Adipocyte (in vitro differentiated cells): Measurements from ENCODE around the gene CUBN.

ENCODE experiments used
- DNase-seq: peaks from one replicate; pipeline ENCODE4 v3.0.0-alpha.2; 2015; ENCODE audit warnings: low read depth
- H3K27me3 ChIP-seq: replicated peaks from 2 replicates; pipeline ENCODE4 v1.7.0; 2013; ENCODE audit warnings: mild to moderate bottlenecking, low read length, moderate library complexity; ENCODE audit not compliant: control insufficient read depth, insufficient read depth
- H3K36me3 ChIP-seq: 2 replicates; pipeline ENCODE4 v1.7.0; 2013; ENCODE audit warnings: low read length, mild to moderate bottlenecking, moderate library complexity; ENCODE audit not compliant: control insufficient read depth, insufficient read depth, severe bottlenecking
- H3K4me1 ChIP-seq: 2 replicates; pipeline ENCODE4 v1.7.0; 2013; ENCODE audit warnings: mild to moderate bottlenecking, low read length, moderate library complexity; ENCODE audit not compliant: control insufficient read depth, insufficient read depth
- H3K4me3 ChIP-seq: 2 replicates; pipeline ENCODE4 v1.7.0; 2013; ENCODE audit warnings: mild to moderate bottlenecking, low read length, moderate library complexity
- H3K9ac ChIP-seq: 2 replicates; pipeline ENCODE4 v1.7.0; 2013; ENCODE audit warnings: mild to moderate bottlenecking, low read length, moderate library complexity
- H3K9me3 ChIP-seq: 2 replicates; pipeline ENCODE4 v1.7.0; 2013; ENCODE audit warnings: mild to moderate bottlenecking, low read length, moderate library complexity; ENCODE audit not compliant: control insufficient read depth

The CUBN gene

DNA sequence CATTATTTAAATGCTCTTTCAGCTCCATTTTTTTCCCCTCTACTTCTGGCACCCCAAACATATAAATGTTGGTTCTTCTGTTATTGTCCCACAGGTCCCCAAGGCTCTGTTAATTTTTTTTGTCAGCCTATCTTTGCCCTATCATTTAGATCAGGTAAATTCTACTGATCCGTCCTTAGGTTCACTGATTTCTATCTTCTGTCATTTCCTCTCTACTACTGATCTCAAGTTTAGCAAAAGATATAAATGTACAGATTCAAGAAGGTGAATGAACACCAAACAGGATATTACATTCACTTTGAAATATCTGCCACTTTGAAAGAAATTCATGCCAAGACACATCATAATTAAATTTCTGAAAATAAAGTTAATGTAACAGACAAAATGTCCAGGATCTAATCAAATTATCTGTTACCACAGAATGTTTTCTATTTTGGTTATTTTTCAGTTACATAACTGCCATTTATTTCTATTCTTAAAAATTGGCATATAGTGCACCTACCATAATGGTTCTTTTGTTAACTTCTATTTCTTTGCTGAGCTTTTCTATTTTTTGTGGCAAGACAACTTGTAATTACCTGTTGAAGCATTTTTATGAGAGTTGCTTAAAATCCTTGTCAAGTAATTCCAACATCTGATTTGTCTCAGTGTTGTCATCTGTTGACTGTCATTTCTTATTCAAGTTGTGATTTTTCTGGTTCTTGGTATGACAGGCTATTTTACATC lies 12.1 kb upstream of the CUBN start:
- H3K27me3 ChIP-seq, result no peaks in the 10 kb centered on the region
- H3K4me3 ChIP-seq, result no peak overlapping the region
- H3K36me3 ChIP-seq, result no peaks in the 10 kb centered on the region
- no peak for DNase-seq
- H3K9ac ChIP-seq, result no peak overlapping the region
- H3K4me1 ChIP-seq, result peaks cover 3% of the 10 kb centered on the region
- H3K9me3 ChIP-seq, result no peaks in the 10 kb centered on the region

DNA sequence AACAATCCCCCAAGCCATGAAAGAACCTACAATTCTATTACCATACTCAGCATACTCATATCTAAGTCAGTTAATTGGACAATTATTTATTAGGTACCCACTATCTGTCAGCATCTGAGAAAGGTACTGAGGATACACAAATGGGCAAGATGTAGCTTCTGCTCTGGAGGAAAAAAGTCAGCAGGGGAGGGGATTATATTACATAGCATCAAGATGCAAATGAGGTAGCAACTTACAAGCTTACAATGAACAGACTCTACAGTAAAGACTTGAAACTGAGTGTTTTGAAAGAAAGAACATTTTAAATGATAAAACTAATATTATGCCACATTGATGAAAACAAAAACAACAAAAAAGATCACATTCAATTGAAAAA lies 10.8 kb upstream of the CUBN start:
- peaks cover 3% of the 10 kb centered on the region for H3K4me1 ChIP-seq
- DNase-seq, result no peak

DNA sequence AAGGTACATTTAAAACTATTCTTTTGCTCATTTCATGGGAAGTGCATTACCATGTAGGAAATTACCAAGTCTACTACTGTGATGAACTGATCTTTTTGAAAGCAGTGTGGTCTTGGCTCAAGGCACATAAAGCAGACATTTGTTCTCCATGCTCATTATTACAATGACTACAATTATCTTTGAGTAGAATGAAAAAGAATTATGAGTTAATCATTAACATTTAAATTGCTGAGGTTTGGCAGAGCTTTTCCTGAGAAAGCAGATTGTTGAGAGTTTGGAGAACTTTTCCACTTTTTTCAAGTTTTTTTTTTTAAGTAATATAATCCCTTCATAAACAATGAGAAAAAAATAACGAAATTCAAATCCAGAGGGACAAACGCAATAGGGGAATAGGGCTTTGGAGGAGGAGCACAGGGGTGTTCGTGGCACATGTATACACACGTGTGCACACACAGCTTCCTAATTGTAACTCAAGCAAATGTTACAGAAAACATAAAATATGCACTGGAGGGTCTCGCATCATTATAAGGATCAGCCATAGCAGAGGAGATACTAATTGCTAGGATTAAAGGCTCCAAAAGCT lies 8.9 kb upstream of the CUBN start:
- Histone ChIP-seq H3K9ac (no peak overlapping the region), H3K36me3 (no peaks in the 10 kb centered on the region), H3K9me3 (no peaks in the 10 kb centered on the region), H3K4me1 (peaks cover 3% of the 10 kb centered on the region), H3K4me3 (no peak overlapping the region), H3K27me3 (no peaks in the 10 kb centered on the region)
- DNase-seq, result no peak

More for the DNA sequence above, 10.8 kb upstream of the CUBN start:
- Histone ChIP-seq H3K4me3 (no peak overlapping the region), H3K36me3 (no peaks in the 10 kb centered on the region), H3K9me3 (no peaks in the 10 kb centered on the region), H3K9ac (no peak overlapping the region), H3K27me3 (no peaks in the 10 kb centered on the region)

DNA sequence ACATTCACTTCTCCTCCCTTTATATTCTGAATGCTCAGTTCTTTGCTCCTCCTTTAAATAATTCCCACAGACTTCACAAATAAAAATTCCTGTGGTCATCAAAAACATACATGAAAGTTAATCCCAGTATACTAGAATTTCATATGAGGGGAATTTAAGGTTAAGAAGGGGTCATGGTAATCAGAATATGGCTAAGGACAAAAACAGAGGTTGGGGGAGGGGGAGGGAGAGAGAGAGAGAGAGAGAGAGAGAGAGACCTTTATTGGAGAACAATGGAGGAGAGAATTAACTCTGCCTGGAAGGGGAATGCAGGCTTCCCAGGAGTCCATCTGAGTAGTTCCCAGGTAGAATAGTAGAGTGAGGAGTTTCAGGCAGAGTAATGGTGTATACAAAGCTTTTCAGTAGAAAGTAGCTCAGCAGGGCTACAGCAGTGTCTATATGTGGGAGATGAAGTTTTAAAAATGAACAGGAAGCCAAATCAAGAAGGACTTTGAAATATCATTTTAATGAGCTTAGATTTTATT lies 5.2 kb upstream of the CUBN start:
- H3K4me3 ChIP-seq, result no peak overlapping the region
- no peaks in the 10 kb centered on the region for H3K36me3 ChIP-seq
- H3K4me1 ChIP-seq, result peaks cover 3% of the 10 kb centered on the region
- H3K9ac ChIP-seq, result no peak overlapping the region
- H3K9me3 ChIP-seq, result no peaks in the 10 kb centered on the region
- no peak for DNase-seq
- H3K27me3 ChIP-seq, result no peaks in the 10 kb centered on the region

DNA sequence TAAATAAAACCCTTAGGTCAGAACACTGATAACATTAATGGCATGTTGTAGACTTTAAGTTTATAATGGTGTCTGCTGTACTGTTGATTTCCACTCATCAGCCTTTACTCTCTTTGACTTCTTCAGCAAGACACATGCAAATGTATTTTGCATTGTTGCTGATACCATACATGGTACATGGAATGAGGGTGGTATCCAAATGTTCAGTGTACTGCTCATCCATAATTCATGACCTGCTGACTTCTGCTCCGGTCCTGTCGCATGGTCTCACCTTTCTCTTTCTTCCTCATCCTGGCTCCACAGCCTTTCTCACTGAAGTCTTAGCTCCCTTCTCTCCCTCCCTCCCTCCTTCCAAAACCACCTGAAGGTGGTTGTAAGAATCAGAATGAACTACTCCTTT lies 4.7 kb upstream of the CUBN start:
- no peak overlapping the region for H3K9ac ChIP-seq
- no peaks in the 10 kb centered on the region for H3K9me3 ChIP-seq
- H3K27me3 ChIP-seq, result no peaks in the 10 kb centered on the region
- DNase-seq, result no peak
- no peaks in the 10 kb centered on the region for H3K36me3 ChIP-seq
- no peak overlapping the region for H3K4me3 ChIP-seq
- peaks cover 3% of the 10 kb centered on the region for H3K4me1 ChIP-seq

DNA sequence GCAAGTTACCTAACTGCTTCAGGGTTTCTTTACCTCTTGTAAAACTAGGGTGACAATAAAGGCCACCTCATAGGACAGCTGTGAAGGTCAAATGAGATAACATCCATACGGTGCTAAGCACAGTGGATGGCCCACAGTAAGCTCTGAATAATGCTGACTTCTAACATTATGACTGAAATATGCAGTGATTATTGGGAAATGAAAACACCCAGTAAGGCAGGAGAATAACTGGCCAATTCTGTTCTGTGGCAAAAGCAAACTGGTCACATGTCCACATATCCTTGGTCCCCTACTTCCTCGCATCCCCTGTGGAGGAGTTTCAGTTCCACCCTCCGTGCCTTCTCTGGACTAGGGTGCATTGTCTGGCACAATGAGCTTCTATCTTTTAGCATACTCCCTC lies 1.4 kb downstream of the CUBN start:
- Histone ChIP-seq H3K27me3 (no peaks in the 10 kb centered on the region), H3K4me1 (peaks cover 2% of the 10 kb centered on the region), H3K36me3 (no peaks in the 10 kb centered on the region), H3K9ac (no peak overlapping the region), H3K4me3 (no peak overlapping the region), H3K9me3 (no peaks in the 10 kb centered on the region)
- DNase-seq, result no peak

DNA sequence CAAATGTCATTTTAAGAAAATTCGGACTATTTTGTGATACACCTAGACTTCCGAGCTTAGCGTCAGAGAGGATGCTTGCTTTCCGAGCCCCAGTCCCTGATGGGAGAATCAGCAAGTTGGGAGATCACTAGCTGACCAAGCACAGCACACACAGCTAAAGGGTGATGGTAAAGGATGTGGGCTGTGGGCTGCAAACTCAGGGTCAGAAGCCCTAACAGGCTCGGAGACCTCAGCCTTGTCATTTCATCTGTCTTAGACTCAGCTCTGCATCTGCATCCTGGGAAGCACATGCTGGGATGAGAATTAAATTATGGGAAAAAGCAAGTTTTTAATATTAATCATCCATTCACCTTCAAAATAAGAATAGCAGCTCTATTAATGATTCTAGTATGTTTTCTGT lies 3.3 kb downstream of the CUBN start:
- Histone ChIP-seq H3K9ac (no peak overlapping the region), H3K4me1 (peaks cover 12% of the 10 kb centered on the region), H3K4me3 (no peak overlapping the region), H3K27me3 (no peaks in the 10 kb centered on the region), H3K9me3 (no peaks in the 10 kb centered on the region), H3K36me3 (no peaks in the 10 kb centered on the region)
- no peak for DNase-seq

DNA sequence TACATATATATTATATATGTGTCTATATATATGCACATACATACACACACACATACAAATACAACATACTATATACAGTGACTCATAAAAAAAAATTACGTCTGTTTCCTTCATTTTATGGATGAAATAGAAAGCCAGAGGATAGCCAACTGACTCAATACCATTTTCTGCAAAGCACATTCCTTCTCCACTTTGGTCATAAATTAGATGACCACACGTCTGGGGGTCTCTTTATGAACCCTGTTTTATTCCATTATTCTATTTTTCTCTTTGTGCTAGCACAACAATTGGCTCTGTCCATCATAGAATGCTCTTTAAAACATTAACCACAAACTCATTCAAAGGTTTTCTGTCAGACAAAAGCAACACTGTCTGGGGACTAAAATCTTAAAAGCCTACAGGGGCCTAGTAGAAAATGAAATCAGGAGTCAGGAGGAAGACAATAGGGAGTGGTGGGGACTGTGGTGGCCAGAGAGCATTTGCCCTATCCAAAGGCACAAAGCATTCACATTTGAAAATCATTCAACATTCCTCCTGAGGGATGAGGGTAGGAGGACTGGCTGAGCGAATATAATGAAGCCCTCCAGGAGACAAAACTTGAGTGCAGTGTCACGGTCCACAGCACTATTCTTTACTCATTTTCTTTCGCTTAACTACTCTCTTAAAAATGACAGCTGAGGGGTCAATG lies 4.3 kb downstream of the CUBN start:
- H3K36me3 ChIP-seq, result no peaks in the 10 kb centered on the region
- H3K9ac ChIP-seq, result no peak overlapping the region
- H3K4me3 ChIP-seq, result no peak overlapping the region
- peaks cover 12% of the 10 kb centered on the region for H3K4me1 ChIP-seq
- no peaks in the 10 kb centered on the region for H3K9me3 ChIP-seq
- no peaks in the 10 kb centered on the region for H3K27me3 ChIP-seq
- no peak for DNase-seq

DNA sequence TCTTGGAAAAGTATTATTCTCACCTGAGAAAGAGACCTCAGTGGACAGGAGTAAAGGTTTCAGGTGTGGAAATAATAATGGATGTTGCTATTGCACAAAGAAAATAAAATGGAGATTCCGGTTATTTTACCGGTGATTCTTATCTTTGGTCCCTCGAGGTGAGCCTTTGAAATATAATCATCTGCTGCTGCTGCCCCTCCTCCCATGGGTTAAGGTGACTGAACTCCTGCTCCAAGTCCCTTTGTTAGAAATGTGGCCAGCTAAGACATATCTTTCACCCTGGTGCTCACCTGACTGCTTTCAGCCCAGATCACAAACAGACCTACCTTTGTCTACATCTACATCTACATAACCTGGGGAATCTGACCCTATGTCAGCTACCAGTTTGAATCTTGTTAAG lies 5.7 kb downstream of the CUBN start:
- no peak overlapping the region for H3K4me3 ChIP-seq
- peaks cover 12% of the 10 kb centered on the region for H3K4me1 ChIP-seq
- DNase-seq, result no peak
- no peaks in the 10 kb centered on the region for H3K27me3 ChIP-seq
- no peak overlapping the region for H3K9ac ChIP-seq
- H3K36me3 ChIP-seq, result no peaks in the 10 kb centered on the region
- no peaks in the 10 kb centered on the region for H3K9me3 ChIP-seq

DNA sequence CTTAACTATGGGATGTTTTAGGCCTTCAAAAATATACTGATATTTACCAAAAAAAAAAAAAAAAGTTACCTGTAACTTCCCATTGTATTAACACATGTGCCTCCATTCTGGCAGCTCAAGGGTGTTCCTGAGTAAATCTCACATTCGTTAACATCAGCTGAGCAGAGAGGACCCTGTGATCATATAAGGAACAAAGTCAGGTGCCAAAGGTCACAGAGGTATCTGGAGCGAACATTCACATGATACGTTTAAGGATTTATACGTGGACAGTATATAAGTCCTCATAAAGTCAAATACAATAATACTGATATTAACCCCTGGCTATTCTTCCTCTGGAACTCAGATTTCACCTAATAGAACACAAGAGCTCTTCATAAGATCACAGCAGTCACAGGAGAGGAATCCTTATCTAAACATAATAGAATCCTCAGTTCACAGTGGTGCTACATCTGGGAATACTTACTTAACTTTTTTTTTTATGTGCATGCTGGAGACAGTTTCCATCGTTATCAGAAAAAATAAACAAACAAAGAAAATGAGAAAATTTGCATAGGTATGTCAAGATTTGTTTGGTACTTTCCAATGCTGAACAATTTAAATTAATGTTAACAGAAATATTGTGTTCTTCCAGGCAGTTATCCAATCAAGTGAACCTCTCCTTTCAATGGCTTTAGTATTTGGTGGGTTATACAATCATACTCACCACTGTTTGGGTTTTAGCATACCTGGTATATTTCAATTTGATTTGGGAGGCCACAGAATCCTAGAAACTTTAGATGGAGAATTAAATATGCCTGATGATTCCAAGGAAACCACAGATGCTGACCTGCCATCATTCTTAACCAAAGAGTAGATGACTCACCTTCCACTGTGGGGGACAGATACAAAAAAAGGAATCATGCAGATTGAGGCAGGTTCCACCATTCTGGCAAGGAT lies 6.6 kb downstream of the CUBN start:
- peaks cover 12% of the 10 kb centered on the region for H3K4me1 ChIP-seq
- no peaks in the 10 kb centered on the region for H3K27me3 ChIP-seq
- H3K9me3 ChIP-seq, result no peaks in the 10 kb centered on the region
- H3K4me3 ChIP-seq, result no peak overlapping the region
- no peaks in the 10 kb centered on the region for H3K36me3 ChIP-seq
- no peak overlapping the region for H3K9ac ChIP-seq
- peak; percentile 61 for DNase-seq

DNA sequence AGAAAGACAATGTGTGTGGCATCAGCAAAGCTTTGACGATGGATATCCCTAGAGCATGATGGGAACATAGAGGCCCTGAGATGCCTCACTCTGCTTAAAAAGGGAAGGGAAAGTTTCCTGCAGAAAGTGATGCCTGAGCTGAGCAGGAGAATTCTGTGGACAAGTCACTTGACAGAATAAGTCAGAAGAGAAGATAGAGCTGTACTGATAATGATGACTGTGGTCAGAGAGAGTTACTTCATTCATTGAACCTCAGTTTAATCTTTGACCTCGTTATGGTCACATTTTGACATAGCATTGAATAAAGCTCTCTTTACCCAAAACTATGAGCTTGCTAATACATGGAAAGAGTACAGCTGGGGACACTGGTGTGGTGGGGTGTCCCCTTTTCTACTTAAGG lies 7.6 kb downstream of the CUBN start:
- H3K27me3 ChIP-seq, result no peaks in the 10 kb centered on the region
- DNase-seq, result no peak
- no peak overlapping the region for H3K9ac ChIP-seq
- H3K4me3 ChIP-seq, result no peak overlapping the region
- H3K9me3 ChIP-seq, result no peaks in the 10 kb centered on the region
- peaks cover 12% of the 10 kb centered on the region for H3K4me1 ChIP-seq
- no peaks in the 10 kb centered on the region for H3K36me3 ChIP-seq
